ENCODE data around the gene AWAT1.
"Not testable (repeated sequence)": the region's sequence is repeated elsewhere in the genome, so short reads cannot be mapped to it uniquely, and the experiment has no call there.

The AWAT1 gene

DNA sequence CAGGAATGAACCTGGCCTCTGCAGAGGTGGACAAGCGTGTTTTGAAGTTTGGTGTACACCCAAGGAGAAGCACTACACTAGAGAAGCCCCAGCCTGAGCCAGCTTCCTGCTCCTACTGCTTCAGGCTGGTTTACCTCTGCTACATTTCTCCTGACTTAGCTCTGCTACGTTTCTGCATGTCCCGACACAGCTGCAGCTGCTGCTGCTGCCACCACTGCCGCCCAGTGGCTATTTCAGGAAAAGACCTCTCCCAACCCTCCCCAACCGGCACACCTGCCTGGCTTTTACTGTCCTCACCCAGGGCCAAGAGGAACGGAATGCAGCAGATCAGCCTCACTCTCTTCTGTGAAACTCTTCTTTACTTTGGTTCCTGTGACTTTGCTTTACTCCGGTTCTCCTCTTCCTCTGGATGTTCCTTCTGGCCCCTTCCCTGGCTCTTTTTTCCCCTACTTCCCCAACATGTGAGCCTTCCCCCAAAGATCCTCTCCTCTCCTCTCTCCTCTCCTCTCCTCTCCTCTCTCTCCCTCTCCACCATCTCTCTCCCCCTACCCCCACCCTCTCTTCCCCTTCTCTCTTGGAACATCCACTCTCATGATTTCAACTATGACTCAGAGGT, 28.6 kb downstream of the AWAT1 start:
- peak; percentile 12 for DNase-seq (ENCODE audit: low spot score)

DNA sequence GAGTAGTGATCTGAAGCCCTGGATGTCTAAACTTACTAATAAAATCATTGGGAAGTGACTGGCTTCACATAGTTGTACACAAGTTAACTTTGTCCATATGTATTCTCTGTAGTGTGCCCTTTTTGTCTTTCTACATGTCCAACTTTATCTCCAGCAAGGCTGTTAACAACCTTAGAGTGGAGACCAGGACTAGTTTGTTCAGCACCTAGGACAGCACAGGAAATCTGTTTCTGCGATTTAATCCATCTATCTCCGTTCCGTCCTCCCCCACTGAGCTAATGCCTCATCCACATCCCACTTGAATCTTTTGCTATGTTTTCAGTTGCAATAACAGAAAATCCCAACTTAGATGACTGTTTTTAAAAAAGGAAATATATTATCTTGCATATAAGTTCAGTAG, 30.3 kb downstream of the AWAT1 start:
- DNase-seq (ENCODE audit: low spot score) = no peak

DNA sequence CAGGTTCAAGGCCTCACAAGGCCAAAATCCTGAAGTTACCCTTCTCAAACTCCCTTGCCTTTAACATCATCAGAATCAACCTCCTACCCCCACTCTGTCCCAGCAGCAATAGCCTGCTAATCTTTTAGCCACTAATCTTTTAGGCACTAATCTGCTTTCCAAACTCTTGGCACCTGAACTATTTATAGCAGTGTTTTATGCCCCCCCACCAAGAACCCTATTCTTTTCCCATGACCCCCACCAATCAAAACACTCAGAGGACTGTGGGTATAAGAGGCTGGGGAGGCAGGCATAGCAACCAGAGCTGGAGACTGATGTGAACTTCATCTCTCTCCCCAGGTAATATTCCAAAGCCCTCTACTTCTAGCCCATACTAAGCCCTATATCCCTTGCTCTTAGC, 33.6 kb downstream of the AWAT1 start, which contains the start of gene ARR3:
Gene ARR3 (plus strand): TSS at position 301 of the 400 bp plus-strand sequence. CDS start 1,052 bp downstream, outside the sequence.
- no peak for DNase-seq (ENCODE audit: low spot score)

DNA sequence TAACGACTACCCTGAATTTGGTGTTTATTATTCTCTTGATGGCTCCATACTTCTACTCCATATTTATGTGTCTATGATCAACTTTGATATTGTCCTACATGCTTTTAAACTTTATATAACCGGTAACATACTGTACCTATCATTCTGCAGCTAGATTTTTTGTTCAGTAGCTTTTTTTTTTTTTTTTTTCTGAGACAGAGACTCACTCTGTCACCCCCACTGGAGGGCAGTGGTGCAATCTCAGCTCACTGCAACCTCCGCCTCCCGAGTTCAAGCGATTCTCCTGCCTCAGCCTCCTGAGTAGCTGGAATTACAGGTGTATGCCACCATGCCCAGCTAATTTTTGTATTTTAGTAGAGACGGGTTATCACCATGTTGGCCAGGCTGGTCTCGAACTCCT, 39.6 kb downstream of the AWAT1 start:
- DNase-seq (ENCODE audit: low spot score) = not testable (repeated sequence)

DNA sequence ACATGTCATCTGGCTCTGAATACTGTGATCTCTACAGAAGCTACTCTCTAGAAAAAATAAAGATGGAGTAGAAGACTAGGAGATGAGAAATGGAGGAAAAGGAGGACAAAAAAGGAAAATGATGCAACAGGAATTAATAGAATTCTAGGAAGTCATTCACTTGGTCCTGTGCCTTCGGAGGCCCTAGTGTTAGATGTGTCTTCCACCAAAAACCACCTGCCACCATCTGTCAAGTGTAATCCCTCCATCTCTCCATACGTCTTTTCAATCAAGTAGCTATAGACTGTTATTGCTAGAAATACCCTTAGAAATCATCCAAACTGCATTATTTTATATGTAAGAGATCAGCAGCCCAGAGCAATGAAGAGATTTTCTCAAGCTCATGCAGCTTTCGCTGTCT, 44.6 kb downstream of the AWAT1 start:
- DNase-seq (ENCODE audit: low spot score) = no peak

DNA sequence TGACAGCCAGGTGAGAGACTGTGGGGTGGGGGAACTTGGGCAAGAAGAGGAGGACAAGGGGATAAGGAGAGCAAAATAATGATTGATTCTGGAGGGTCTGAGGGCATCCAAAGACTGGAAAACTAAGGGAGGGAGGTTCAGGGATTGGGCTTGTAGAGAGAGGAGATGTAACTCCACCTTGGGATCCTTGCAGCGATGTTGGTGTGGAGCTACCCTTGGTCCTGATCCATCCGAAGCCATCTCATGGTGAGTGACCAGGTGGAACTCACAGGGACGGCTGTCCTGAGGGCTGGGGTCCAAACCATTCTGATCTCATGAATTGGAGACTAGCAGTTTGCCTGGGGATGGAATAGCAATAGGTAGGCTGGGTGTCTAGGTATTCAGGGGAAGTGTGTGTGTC, 46.1 kb downstream of the AWAT1 start:
- no peak for DNase-seq (ENCODE audit: low spot score)

DNA sequence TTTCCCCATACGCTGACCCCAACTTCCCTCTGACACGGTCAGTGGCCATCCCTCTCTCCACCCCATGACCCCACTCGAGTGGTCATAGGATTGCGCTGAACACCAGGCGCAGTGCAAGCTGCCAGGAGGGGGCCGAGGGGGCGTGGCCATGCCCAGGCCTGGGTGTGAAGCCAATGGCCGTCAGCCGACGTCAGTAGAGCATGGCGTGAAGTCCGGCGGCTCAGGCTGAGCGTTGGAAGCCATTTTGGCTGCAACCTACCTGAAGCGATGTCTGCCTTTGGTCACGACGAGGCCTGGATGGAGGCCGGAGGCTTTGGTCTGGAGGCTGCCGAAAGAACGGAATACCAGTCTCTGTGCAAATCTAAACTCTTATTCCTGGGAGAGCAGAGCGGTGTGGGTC, 47.5 kb downstream of the AWAT1 start, which contains the start of gene RAB41:
Gene RAB41 (plus strand): TSS at position 222 of the 400 bp plus-strand sequence. CDS start 46 bp downstream, at position 268.
- DNase-seq (ENCODE audit: low spot score) = no peak

DNA sequence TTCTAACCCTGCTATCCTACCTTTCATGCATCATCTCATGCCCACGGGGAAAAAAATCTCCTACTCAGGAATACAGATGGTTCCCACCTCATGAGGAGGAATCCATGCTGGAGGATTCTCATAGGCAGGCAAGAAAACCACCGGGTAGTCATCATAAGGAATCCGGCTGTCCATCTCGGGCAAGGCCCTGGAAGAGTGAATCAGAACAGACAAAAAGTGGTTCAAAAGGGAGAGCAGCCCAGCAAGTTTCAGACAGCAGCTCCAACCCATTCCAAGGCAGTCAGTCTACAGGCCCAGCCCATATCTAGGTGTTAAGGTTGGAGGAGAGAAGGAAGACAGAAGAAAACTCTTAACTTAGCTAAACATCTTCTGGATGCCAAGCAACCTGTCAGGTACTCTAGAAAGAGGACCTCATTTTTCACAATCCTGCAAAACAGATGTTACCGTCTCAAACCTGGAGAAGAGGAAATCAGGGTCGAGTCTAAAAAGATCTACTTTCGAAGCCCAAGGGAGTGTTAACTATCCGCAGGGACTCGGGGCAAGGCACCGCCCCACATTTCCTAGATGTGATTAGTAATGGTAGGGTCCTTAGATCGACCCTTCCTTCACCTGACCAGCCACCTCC, 54.8 kb downstream of the AWAT1 start:
- DNase-seq (ENCODE audit: low spot score) = no peak
